GM19395 (cell line): Measurements from ENCODE around the gene IKZF4.
"Not testable (repeated sequence)": the region's sequence is repeated elsewhere in the genome, so short reads cannot be mapped to it uniquely, and the experiment has no call there.

Source experiments
- ATAC-seq: cut with Tn5 transposase; IDR thresholded peaks from one replicate; pipeline ENCODE4 v1.9.1; 2021; ENCODE audit warnings: mild to moderate bottlenecking, moderate library complexity; ENCODE audit not compliant: unreplicated experiment

Gene IKZF4

GRCh38 chr12:55997535-55997859, 23.3 kb upstream of the IKZF4 start:
- ATAC-seq, result no peak

GRCh38 chr12:55999522-55999921, 21.3 kb upstream of the IKZF4 start:
- ATAC-seq, result not testable (repeated sequence)

- ATAC-seq, result not testable (repeated sequence)
These were observed 20.8 kb upstream of the IKZF4 start for GRCh38 chr12:55999999-56000540.

- no peak for ATAC-seq
These were observed 19.2 kb upstream of the IKZF4 start for GRCh38 chr12:56001487-56002100.

GRCh38 chr12:56003376-56003775, 17.5 kb upstream of the IKZF4 start:
- ATAC-seq, result not testable (repeated sequence)

- no peak for ATAC-seq
These were observed 16.6 kb upstream of the IKZF4 start for GRCh38 chr12:56004211-56004610.

GRCh38 chr12:56007564-56008559, 13.0 kb upstream of the IKZF4 start:
- ATAC-seq, result peak; percentile 51

GRCh38 chr12:56010111-56010570, 10.7 kb upstream of the IKZF4 start:
- no peak for ATAC-seq

GRCh38 chr12:56011509-56012090, 9.2 kb upstream of the IKZF4 start:
- ATAC-seq, result no peak

- no peak for ATAC-seq
These were observed 7.4 kb upstream of the IKZF4 start for GRCh38 chr12:56013482-56013881.

- no peak for ATAC-seq
These were observed 6.6 kb upstream of the IKZF4 start for GRCh38 chr12:56014205-56014604.

GRCh38 chr12:56017181-56017580, 3.7 kb upstream of the IKZF4 start:
- no peak for ATAC-seq

- no peak for ATAC-seq
These were observed 2.5 kb upstream of the IKZF4 start for GRCh38 chr12:56018356-56018755.

- ATAC-seq, result no peak
These were observed 1.1 kb downstream of the IKZF4 start for GRCh38 chr12:56021889-56022497.

GRCh38 chr12:56028511-56029165, 7.8 kb downstream of the IKZF4 start:
- ATAC-seq, result no peak

- ATAC-seq, result no peak
These were observed 8.3 kb downstream of the IKZF4 start for GRCh38 chr12:56029166-56029519.

- ATAC-seq, result no peak
These were observed 8.9 kb downstream of the IKZF4 start for GRCh38 chr12:56029666-56030293.

GRCh38 chr12:56031987-56032386, 11.1 kb downstream of the IKZF4 start:
- no peak for ATAC-seq

- no peak for ATAC-seq
These were observed 13.9 kb downstream of the IKZF4 start for GRCh38 chr12:56034586-56035332.
